PC-9 (cell line): ENCODE results near the gene RIPOR2. TPM values are rescaled to one million over a fixed set of nuclear protein-coding genes. Genes with fewer than 3 reads are reported as not detected.
"Not testable (repeated sequence)": the region's sequence is repeated elsewhere in the genome, so short reads cannot be mapped to it uniquely, and the experiment has no call there.

Experiments
- BruUV-seq: library from RNA; stranded (reverse); fragments of 400-500 nt; replicated peaks from 2 replicates; lab custom pipeline; 2021; lab: Mats Ljungman, UMichigan
- CTCF ChIA-PET: fragments of 300-600 bp; sonication (Branson Sonifier 250); formaldehyde crosslinking; loops from one replicate; lab custom pipeline; 2022; ENCODE audit warnings: antibody characterized with exemption; lab: Charles Lee
- POLR2A ChIA-PET: fragments of 300-600 bp; sonication (Branson Sonifier 250); formaldehyde crosslinking; loops from one replicate; lab custom pipeline; 2022; ENCODE audit warnings: antibody characterized with exemption; ENCODE audit not compliant: unreplicated experiment; lab: Charles Lee
- DNase-seq, 2 experiments: peaks; one replicate each; pipeline versions ENCODE4 v3.0.0 to v3.0.0-alpha.2; 2015 to 2022; ENCODE audit warnings: mixed read lengths in 1 of 2
- H2AFZ ChIP-seq: fragments of 200-600 bp; sonication (generic); 2 replicates; pipeline ENCODE4 v1.8.1; 2017; ENCODE audit warnings: antibody characterized with exemption
- H3F3A ChIP-seq: fragments of 200-600 bp; sonication (generic); 2 replicates; pipeline ENCODE4 v1.8.1; 2017; ENCODE audit warnings: antibody characterized with exemption, mild to moderate bottlenecking, low read depth; ENCODE audit not compliant: insufficient read depth
- H3K27ac ChIP-seq: fragments of 200-600 bp; sonication (generic); 2 replicates; pipeline ENCODE4 v1.6.1; 2016; ENCODE audit warnings: mixed run types
- H3K27me3 ChIP-seq: fragments of 200-600 bp; sonication (generic); 2 replicates; pipeline ENCODE4 v1.6.1; 2016; ENCODE audit warnings: low read depth, mixed run types; ENCODE audit not compliant: insufficient read depth
- H3K36me3 ChIP-seq: fragments of 200-600 bp; sonication (generic); 2 replicates; pipeline ENCODE4 v1.6.1; 2016; ENCODE audit warnings: low read depth, mixed run types
- H3K4me1 ChIP-seq: fragments of 200-600 bp; sonication (generic); replicated peaks from 2 replicates; pipeline ENCODE4 v1.6.1; 2016; ENCODE audit warnings: mixed run types; ENCODE audit not compliant: insufficient read depth
- H3K4me2 ChIP-seq: fragments of 200-600 bp; sonication (generic); 2 replicates; pipeline ENCODE4 v1.6.1; 2017; ENCODE audit warnings: mixed run types
- H3K4me3 ChIP-seq: fragments of 200-600 bp; sonication (generic); 2 replicates; pipeline ENCODE4 v1.6.1; 2016; ENCODE audit warnings: mixed run types
- H3K79me2 ChIP-seq: fragments of 200-600 bp; sonication (generic); 2 replicates; pipeline ENCODE4 v1.6.1; 2017; ENCODE audit warnings: low read depth, mixed run types
- H3K9me2 ChIP-seq: fragments of 200-600 bp; sonication (generic); 2 replicates; pipeline ENCODE4 v1.8.1; 2017; ENCODE audit warnings: mild to moderate bottlenecking; ENCODE audit not compliant: insufficient read depth
- H3K9me3 ChIP-seq: fragments of 200-600 bp; sonication (generic); 2 replicates; pipeline ENCODE4 v1.8.1; 2016; ENCODE audit warnings: low read depth; ENCODE audit not compliant: insufficient read depth
- H4K20me1 ChIP-seq: fragments of 200-600 bp; sonication (generic); 2 replicates; pipeline ENCODE4 v1.8.1; 2017; ENCODE audit not compliant: insufficient read depth
- CTCF ChIP-seq: fragments of 200-600 bp; sonication (generic); conservative IDR thresholded peaks from 2 replicates; pipeline ENCODE4 v1.6.1; 2017; ENCODE audit warnings: mixed run types, antibody characterized with exemption, mild to moderate bottlenecking, moderate library complexity
- EZH2 ChIP-seq: fragments of 200-600 bp; sonication (generic); IDR thresholded peaks from 2 replicates; pipeline ENCODE4 v1.8.0; 2017; ENCODE audit warnings: antibody characterized with exemption, low read depth
- intact Hi-C: fragments of 100-400 bp; cut with micrococcal nuclease; formaldehyde crosslinking; loops from one replicate; pipeline ENCODE4 v1.10.0; 2022; ENCODE audit not compliant: unreplicated experiment
- total RNA-seq: library from RNA; stranded (reverse); gene quantifications from 2 replicates; pipeline ENCODE4 v1.2.3, GENCODE V29; 2021

Gene RIPOR2
- total RNA-seq, 1 experiment from 2014 or later, result 0.94 TPM

DNA sequence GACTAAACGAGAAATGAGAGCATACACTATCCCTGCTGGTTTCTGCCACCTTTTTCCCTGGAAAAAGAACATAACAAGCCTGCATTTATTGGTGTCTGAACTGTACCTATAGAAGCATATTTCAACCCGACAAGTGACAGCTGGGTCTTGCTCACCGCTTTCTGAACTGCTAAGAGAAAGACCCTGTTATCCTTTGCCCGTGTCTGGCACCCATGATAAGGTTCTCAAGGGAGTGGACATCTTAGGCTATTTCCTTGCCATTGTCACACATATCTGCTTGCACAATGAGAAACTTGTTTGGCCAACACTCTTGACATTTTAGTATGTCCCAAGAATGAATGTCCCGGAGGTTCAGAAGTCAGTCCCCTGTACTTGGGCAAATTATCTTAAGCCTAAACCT is 19.3 kb downstream of the RIPOR2 start:
- H2AFZ ChIP-seq, result no peak overlapping the region
- no peaks in the 10 kb centered on the region for H3K79me2 ChIP-seq
- no peaks in the 10 kb centered on the region for H3F3A ChIP-seq
- no peaks in the 10 kb centered on the region for H3K9me3 ChIP-seq
- peaks cover 6% of the 10 kb centered on the region for H3K27me3 ChIP-seq
- H4K20me1 ChIP-seq, result no peaks in the 10 kb centered on the region
- ChIA-PET CTCF (no interaction called here), POLR2A (no interaction called here)
- DNase-seq, result no peak
- no peaks in the 10 kb centered on the region for H3K4me1 ChIP-seq
- H3K4me3 ChIP-seq, result no peak overlapping the region
- H3K36me3 ChIP-seq, result no peaks in the 10 kb centered on the region
- H3K4me2 ChIP-seq, result no peak overlapping the region
- BruUV-seq, result no TSS peak
- no peaks in the 10 kb centered on the region; the same call in 1 of the 2 replicates for H3K9me2 ChIP-seq
- no peak for TF ChIP-seq CTCF
- intact Hi-C loops, result no loop called here
- H3K27ac ChIP-seq, result no peak overlapping the region

- no peaks in the 10 kb centered on the region; the same call in 1 of the 2 replicates for H3K9me2 ChIP-seq
- no peaks in the 10 kb centered on the region for H3F3A ChIP-seq
- no peaks in the 10 kb centered on the region for H3K36me3 ChIP-seq
- no peak overlapping the region for H2AFZ ChIP-seq
- POLR2A ChIA-PET, result no interaction called here
- H3K4me2 ChIP-seq, result no peak overlapping the region
- CTCF ChIA-PET, result no interaction called here
- no peak overlapping the region for H3K27ac ChIP-seq
- H3K27me3 ChIP-seq, result peaks cover 13% of the 10 kb centered on the region
- intact Hi-C loops, result no loop called here
- no peaks in the 10 kb centered on the region for H3K9me3 ChIP-seq
- H4K20me1 ChIP-seq, result no peaks in the 10 kb centered on the region
- TF ChIP-seq CTCF (no peak), EZH2 (no peak)
- H3K4me3 ChIP-seq, result no peak overlapping the region
- no peak for DNase-seq
- H3K79me2 ChIP-seq, result no peaks in the 10 kb centered on the region
- no peaks in the 10 kb centered on the region for H3K4me1 ChIP-seq
- no TSS peak for BruUV-seq
These were observed 20.1 kb downstream of the RIPOR2 start for GRCh38 chr6:24915641-24916040.

DNA sequence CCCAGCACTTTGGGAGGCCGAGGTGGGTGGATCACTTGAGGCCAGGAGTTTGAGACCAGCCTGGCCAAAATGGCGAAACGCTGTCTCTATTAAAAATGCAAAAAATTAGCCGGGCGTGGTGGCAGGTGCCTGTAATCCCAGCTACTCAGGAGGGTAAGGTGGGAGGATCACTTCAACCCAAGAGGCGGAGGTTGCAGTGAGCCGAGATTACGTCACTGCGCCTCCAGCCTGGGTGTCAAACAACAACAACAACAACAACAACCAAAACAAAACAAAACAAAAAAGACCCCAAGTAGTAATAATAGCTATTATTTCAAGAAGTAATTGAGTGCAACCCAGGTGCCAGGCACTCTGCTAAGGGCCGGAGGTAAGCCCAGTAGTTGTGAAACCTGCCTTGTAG is 21.7 kb downstream of the RIPOR2 start:
- H3K4me2 ChIP-seq, CTCF ChIA-PET, H3K79me2 ChIP-seq, H3K9me3 ChIP-seq, H4K20me1 ChIP-seq, DNase-seq, H3K4me3 ChIP-seq, H3K27ac ChIP-seq, H2AFZ ChIP-seq, H3F3A ChIP-seq, H3K9me2 ChIP-seq, intact Hi-C loops, POLR2A ChIA-PET, BruUV-seq, H3K36me3 ChIP-seq, H3K4me1 ChIP-seq: not testable (repeated sequence)
- H3K27me3 ChIP-seq, result peaks cover 21% of the 10 kb centered on the region

- H3K79me2 ChIP-seq, result no peaks in the 10 kb centered on the region
- H3K9me2 ChIP-seq, result no peaks in the 10 kb centered on the region; the same call in 1 of the 2 replicates
- peak overlapping the region; percentile 69; the same call in 1 of the 2 replicates for H3K4me2 ChIP-seq
- H3K27me3 ChIP-seq, result peaks cover 21% of the 10 kb centered on the region
- intact Hi-C loops, result no loop called here
- no TSS peak for BruUV-seq
- H3K4me3 ChIP-seq, result no peak overlapping the region
- no peaks in the 10 kb centered on the region for H3K36me3 ChIP-seq
- no peaks in the 10 kb centered on the region for H3K9me3 ChIP-seq
- no peaks in the 10 kb centered on the region for H4K20me1 ChIP-seq
- TF ChIP-seq CTCF (no peak), EZH2 (no peak)
- peaks cover 12% of the 10 kb centered on the region; the same call in 1 of the 2 replicates for H3K4me1 ChIP-seq
- CTCF ChIA-PET, result interaction anchor here (1.0 to 1.1 kb wide), 3 partner anchors 22 to 80 kb away, joined by 3 to 5 read pairs (median 4); no protein-coding TSS in a partner anchor
- POLR2A ChIA-PET, result no interaction called here
- no peak overlapping the region for H3K27ac ChIP-seq
- H3F3A ChIP-seq, result no peaks in the 10 kb centered on the region
- no peak for DNase-seq
- H2AFZ ChIP-seq, result no peak overlapping the region
These were observed 23.9 kb downstream of the RIPOR2 start for GRCh38 chr6:24911796-24912382.
